Activated CD8-positive, alpha-beta T cell treated with anti-CD3 and anti-CD28 coated beads for 36 hours (primary cell): ENCODE measurements around the gene MAP7D1. TPM values are rescaled to one million over a fixed set of nuclear protein-coding genes. Genes with fewer than 3 reads are reported as not detected.

Experiments
- ATAC-seq: fragments of 200-7000 bp; cut with Tn5 transposase; one replicate; pipeline ENCODE4 v1.10.0; 2021; ENCODE audit warnings: mild to moderate bottlenecking, moderate library complexity
- CTCF ChIA-PET: fragments of 350-600 bp; sonication (Branson Sonifier 250); formaldehyde crosslinking; loops from one replicate; lab custom pipeline; 2021; ENCODE audit warnings: antibody characterized with exemption; lab: Charles Lee
- POLR2A ChIA-PET: fragments of 350-600 bp; sonication (Branson Sonifier 250); formaldehyde crosslinking; loops from one replicate; lab custom pipeline; 2021; ENCODE audit warnings: antibody characterized with exemption; lab: Charles Lee
- DNase-seq: peaks from one replicate; pipeline ENCODE4 v3.0.0-alpha.2; 2020
- H3K27ac Mint-ChIP-seq: one replicate; pipeline ENCODE4 v1.8.0; 2021; ENCODE audit warnings: mild to moderate bottlenecking, mixed read lengths
- H3K27me3 Mint-ChIP-seq: one replicate; pipeline ENCODE4 v1.8.0; 2021; ENCODE audit warnings: mixed read lengths
- H3K36me3 Mint-ChIP-seq: one replicate; pipeline ENCODE4 v1.8.0; 2021; ENCODE audit warnings: low read depth, mixed read lengths
- H3K4me1 Mint-ChIP-seq: one replicate; pipeline ENCODE4 v1.8.0; 2021; ENCODE audit warnings: low read depth, mixed read lengths
- H3K4me3 Mint-ChIP-seq: one replicate; pipeline ENCODE4 v1.8.0; 2021; ENCODE audit warnings: mild to moderate bottlenecking, moderate library complexity, mixed read lengths
- H3K9me3 Mint-ChIP-seq: one replicate; pipeline ENCODE4 v1.8.0; 2021; ENCODE audit warnings: mixed read lengths
- CTCF ChIP-seq: fragments of 200-600 bp; IDR thresholded peaks from one replicate; pipeline ENCODE4 v1.8.0; 2022; ENCODE audit warnings: antibody characterized with exemption, mild to moderate bottlenecking
- intact Hi-C: fragments of 100-400 bp; cut with micrococcal nuclease; formaldehyde crosslinking; loops from one replicate; pipeline ENCODE4 v1.10.0; 2022
- total RNA-seq, 2 experiments: library from RNA; stranded (reverse); gene quantifications; one replicate each; pipeline ENCODE4 v1.2.3, GENCODE V29; 2021

Gene MAP7D1
- total RNA-seq, 2 experiments from 2014 or later: 125 to 129 TPM

- H3K36me3 Mint-ChIP-seq: peaks cover 11% of the 10 kb centered on the region
- H3K27ac Mint-ChIP-seq: no peak overlapping the region
- intact Hi-C loops: no loop called here
- no peak for TF ChIP-seq CTCF
- no peaks in the 10 kb centered on the region for H3K27me3 Mint-ChIP-seq
- ChIA-PET CTCF (interaction anchor here (1.1 kb wide), 1 partner anchor 40 kb away, joined by 5 read pairs; no protein-coding TSS in a partner anchor), POLR2A (interaction anchor here (1.1 to 1.2 kb wide), 2 partner anchors 20 to 50 kb away, joined by 3 to 4 read pairs; no protein-coding TSS in a partner anchor)
- DNase-seq (no peak), ATAC-seq (no peak)
- no peak overlapping the region for H3K4me3 Mint-ChIP-seq
- H3K4me1 Mint-ChIP-seq: peaks cover 34% of the 10 kb centered on the region
- H3K9me3 Mint-ChIP-seq: no peaks in the 10 kb centered on the region
Observed at GRCh38 chr1:36139521-36139920, 16.4 kb upstream of the MAP7D1 start.

- intact Hi-C loops: no loop called here
- POLR2A ChIA-PET: interaction anchor here (0.6 kb wide), 1 partner anchor 57 kb away, joined by 3 read pairs; no protein-coding TSS in a partner anchor
- ATAC-seq: no peak
Observed at GRCh38 chr1:36142121-36142520, 13.8 kb upstream of the MAP7D1 start.

GRCh38 chr1:36143424-36143823 lies 12.5 kb upstream of the MAP7D1 start:
- ChIA-PET POLR2A (no interaction called here), CTCF (interaction anchor here (1.7 to 6.2 kb wide), 2 partner anchors 9 to 142 kb away, joined by 4 to 48 read pairs; no protein-coding TSS in a partner anchor)
- Mint-ChIP-seq H3K4me1 (peaks cover 51% of the 10 kb centered on the region), H3K9me3 (no peaks in the 10 kb centered on the region), H3K27me3 (no peaks in the 10 kb centered on the region), H3K27ac (no peak overlapping the region), H3K36me3 (peaks cover 17% of the 10 kb centered on the region), H3K4me3 (no peak overlapping the region)
- intact Hi-C loops: no loop called here
- DNase-seq (no peak), ATAC-seq (no peak)
- no peak for TF ChIP-seq CTCF

More at GRCh38 chr1:36142121-36142520, 13.8 kb upstream of the MAP7D1 start:
- H3K27ac Mint-ChIP-seq: peak overlapping the region; percentile 42
- no peaks in the 10 kb centered on the region for H3K9me3 Mint-ChIP-seq
- TF ChIP-seq CTCF: no peak
- no peak for DNase-seq
- CTCF ChIA-PET: interaction anchor here (1.1 to 6.2 kb wide), 7 partner anchors 7 to 144 kb away, joined by 3 to 48 read pairs (median 4); no protein-coding TSS in a partner anchor
- peaks cover 42% of the 10 kb centered on the region for H3K4me1 Mint-ChIP-seq
- peaks cover 14% of the 10 kb centered on the region for H3K36me3 Mint-ChIP-seq
- no peak overlapping the region for H3K4me3 Mint-ChIP-seq
- H3K27me3 Mint-ChIP-seq: no peaks in the 10 kb centered on the region

- Mint-ChIP-seq H3K27ac (no peak overlapping the region), H3K4me1 (peaks cover 51% of the 10 kb centered on the region), H3K9me3 (no peaks in the 10 kb centered on the region), H3K27me3 (no peaks in the 10 kb centered on the region), H3K36me3 (peaks cover 15% of the 10 kb centered on the region), H3K4me3 (no peak overlapping the region)
- intact Hi-C loops: no loop called here
- CTCF ChIA-PET: interaction anchor here (1.1 to 6.2 kb wide), 4 partner anchors 10 to 141 kb away, joined by 3 to 48 read pairs (median 7); no protein-coding TSS in a partner anchor
- DNase-seq (no peak), ATAC-seq (no peak)
- no peak for TF ChIP-seq CTCF
- POLR2A ChIA-PET: interaction anchor here (0.6 to 1.0 kb wide), 2 partner anchors 14 to 1279 kb away, joined by 3 to 4 read pairs; no protein-coding TSS in a partner anchor
Observed at GRCh38 chr1:36144413-36144812, 11.5 kb upstream of the MAP7D1 start.

- DNase-seq: no peak
Observed at GRCh38 chr1:36148821-36149236, 7.1 kb upstream of the MAP7D1 start.

More at GRCh38 chr1:36148821-36149236, 7.1 kb upstream of the MAP7D1 start:
- H3K27me3 Mint-ChIP-seq: no peaks in the 10 kb centered on the region
- H3K36me3 Mint-ChIP-seq: peaks cover 11% of the 10 kb centered on the region
- no peak for TF ChIP-seq CTCF
- ChIA-PET CTCF (interaction anchor here (0.8 to 4.7 kb wide), 37 partner anchors 9 to 302 kb away, joined by 3 to 95 read pairs (median 7); partner anchors contain the start of genes EVA1B, LSM10, OSCP1 and SH3D21), POLR2A (interaction anchor here (0.9 to 3.8 kb wide), 12 partner anchors 12 to 310 kb away, joined by 3 to 72 read pairs (median 6); partner anchors contain the start of genes SH3D21, STK40 and THRAP3)
- ATAC-seq: no peak
- H3K4me3 Mint-ChIP-seq: peak overlapping the region; percentile 100
- H3K27ac Mint-ChIP-seq: peak overlapping the region; percentile 97
- intact Hi-C loops: loop anchor here (5.0 kb wide), 1 partner anchor 38 kb away; no protein-coding TSS in a partner anchor
- H3K9me3 Mint-ChIP-seq: no peaks in the 10 kb centered on the region
- H3K4me1 Mint-ChIP-seq: peaks cover 55% of the 10 kb centered on the region
